ENCODE results near the gene ATF7IP2. TPM values are rescaled to one million over a fixed set of nuclear protein-coding genes. Genes with fewer than 3 reads are reported as not detected.

The ATF7IP2 gene
- total and polyA plus RNA-seq, 10 of the 15 experiments (the other 5 are each of a cell fraction or from before 2014, with no cell fraction given) = 24.6 to 82.1 (median 51.9) TPM

- no peak overlapping the region for H2AFZ ChIP-seq (ENCODE audit: control insufficient read depth, low read depth, low read length)
- H3K4me1 ChIP-seq (ENCODE audit: control insufficient read depth, insufficient read depth, low read length) = no peaks in the 10 kb centered on the region
- H3K36me3 ChIP-seq (ENCODE audit: control insufficient read depth in 2 of 2, insufficient read depth in 2 of 2, low read length in 1 of 2) = no peaks in the 10 kb centered on the region
- no peaks in the 10 kb centered on the region for H4K20me1 ChIP-seq (ENCODE audit: control insufficient read depth, insufficient read depth)
- H3K79me2 ChIP-seq (ENCODE audit: control insufficient read depth, insufficient read depth, low read length) = no peaks in the 10 kb centered on the region
- ChIA-PET CTCF (interaction anchor here (2.3 kb wide), 1 partner anchor 9 kb away, joined by 4 read pairs; no protein-coding TSS in a partner anchor), RAD21 (ENCODE audit: unreplicated experiment) (interaction anchor here (0.8 kb wide), 1 partner anchor 172 kb away, joined by 3 read pairs; no protein-coding TSS in a partner anchor), POLR2A (no interaction called here), SMC1A (ENCODE audit: uncharacterized antibody, unreplicated experiment) (no interaction called here)
- DNase-seq (ENCODE audit: low read depth, low spot score) (no peak), ATAC-seq (no peak), FAIRE-seq (no peak)
- BruUV-seq (replicated peaks) = no TSS peak
- H3K27ac ChIP-seq (ENCODE audit: control insufficient read depth, insufficient read depth) = no peak overlapping the region
- intact Hi-C loops (cut with micrococcal nuclease; ENCODE audit: unreplicated experiment) (no loop called here), in situ Hi-C loops (cut with MboI) (no loop called here)
- no peaks in the 10 kb centered on the region for H3K27me3 ChIP-seq (replicated peaks in 1 of 2; ENCODE audit: control insufficient read depth in 2 of 2, insufficient read depth in 2 of 2, low read length in 1 of 2)
- no peak overlapping the region for H3K9ac ChIP-seq (ENCODE audit: control insufficient read depth, insufficient read depth, low read length)
- peaks cover 6% of the 10 kb centered on the region; the same call in 2 of the 3 replicates for H3K9me3 ChIP-seq (replicated peaks; ENCODE audit: control insufficient read depth, insufficient read depth, low read length)
- no peak for TF ChIP-seq GABPA (IDR thresholded peaks at IDR 0.05; ENCODE audit: low read depth)
- TF ChIP-seq ZBTB33 (IDR thresholded peaks at IDR 0.05) = no peak
- no peak overlapping the region for H3K4me2 ChIP-seq (ENCODE audit: control insufficient read depth, insufficient read depth)
- no peak overlapping the region for H3K4me3 ChIP-seq
- 0% methylated on average over 1 of the region's 1 CpG for WGBS (ENCODE audit: insufficient coverage, insufficient replicate concordance, low lambda C conversion rate, missing lambda C conversion rate)
Observed at GRCh38 chr16:10490141-10490540, 104.3 kb downstream of the ATF7IP2 start.

GRCh38 chr16:10493276-10493675 lies 107.4 kb downstream of the ATF7IP2 start:
- Histone ChIP-seq H3K4me1 (ENCODE audit: control insufficient read depth, insufficient read depth, low read length) (no peaks in the 10 kb centered on the region), H3K27me3 (replicated peaks in 1 of 2; ENCODE audit: control insufficient read depth in 2 of 2, insufficient read depth in 2 of 2, low read length in 1 of 2) (no peaks in the 10 kb centered on the region), H3K4me3 (no peak overlapping the region), H3K9ac (ENCODE audit: control insufficient read depth, insufficient read depth, low read length) (no peak overlapping the region), H3K27ac (ENCODE audit: control insufficient read depth, insufficient read depth) (no peak overlapping the region), H3K36me3 (ENCODE audit: control insufficient read depth in 2 of 2, insufficient read depth in 2 of 2, low read length in 1 of 2) (no peaks in the 10 kb centered on the region), H4K20me1 (ENCODE audit: control insufficient read depth, insufficient read depth) (no peaks in the 10 kb centered on the region), H3K9me3 (replicated peaks; ENCODE audit: control insufficient read depth, insufficient read depth, low read length) (peaks cover 3% of the 10 kb centered on the region; the same call in 2 of the 3 replicates), H3K79me2 (ENCODE audit: control insufficient read depth, insufficient read depth, low read length) (no peaks in the 10 kb centered on the region), H3K4me2 (ENCODE audit: control insufficient read depth, insufficient read depth) (no peak overlapping the region), H2AFZ (ENCODE audit: control insufficient read depth, low read depth, low read length) (no peak overlapping the region)
- BruUV-seq (replicated peaks) = no TSS peak
- ChIA-PET POLR2A (no interaction called here), RAD21 (ENCODE audit: unreplicated experiment) (interaction anchor here (1.0 to 1.1 kb wide), 2 partner anchors 196 to 236 kb away, joined by 3 read pairs; no protein-coding TSS in a partner anchor), SMC1A (ENCODE audit: uncharacterized antibody, unreplicated experiment) (interaction anchor here (1.0 to 3.4 kb wide), 6 partner anchors 11 to 236 kb away, joined by 3 to 9 read pairs (median 4); no protein-coding TSS in a partner anchor), CTCF (interaction anchor here (0.6 to 1.9 kb wide), 3 partner anchors 17 to 239 kb away, joined by 3 to 6 read pairs (median 4); no protein-coding TSS in a partner anchor)
- in situ Hi-C loops (cut with MboI) (no loop called here), intact Hi-C loops (cut with micrococcal nuclease; ENCODE audit: unreplicated experiment) (no loop called here)
- ATAC-seq (no peak), FAIRE-seq (no peak), DNase-seq (ENCODE audit: low read depth, low spot score) (no peak)
- 68% methylated on average over 8 of the region's 8 CpGs for WGBS (ENCODE audit: insufficient coverage, insufficient replicate concordance, low lambda C conversion rate, missing lambda C conversion rate)
- TF ChIP-seq RAD51 (IDR thresholded peaks at IDR 0.05) (no peak), NRF1 (conservative IDR thresholded peaks at IDR 0.05; ENCODE audit: low read depth, low read length) (no peak), ZZZ3 (IDR thresholded peaks at IDR 0.05; ENCODE audit: control insufficient read depth, insufficient read length, low read depth) (no peak), HSF1 (IDR thresholded peaks at IDR 0.05; ENCODE audit: low read depth, low read length) (no peak), ATF3 (IDR thresholded peaks at IDR 0.05; ENCODE audit: borderline replicate concordance, extremely low read depth, low read depth, low read length) (no peak), RB1 (IDR thresholded peaks at IDR 0.05; ENCODE audit: borderline replicate concordance) (no peak), NFYA (IDR thresholded peaks at IDR 0.05; ENCODE audit: borderline replicate concordance, low read depth, low read length) (no peak), DPF2 (IDR thresholded peaks at IDR 0.05) (no peak), TARDBP (IDR thresholded peaks at IDR 0.05; ENCODE audit: borderline replicate concordance) (no peak), ETV6 (conservative IDR thresholded peaks at IDR 0.05 in 1 of 2, IDR thresholded peaks at IDR 0.05 in 1 of 2; ENCODE audit: borderline replicate concordance in 1 of 2, low read depth in 1 of 2) (no peak), NBN (IDR thresholded peaks at IDR 0.05) (no peak), IKZF1 (conservative IDR thresholded peaks at IDR 0.05) (no peak), CBX5 (IDR thresholded peaks at IDR 0.05; ENCODE audit: low read depth) (no peak)

All from GM12878 (cell line).